Non-pigmented ciliary epithelial cell (primary cell): Measurements from ENCODE around the gene SQSTM1.
"Not testable (repeated sequence)": the region's sequence is repeated elsewhere in the genome, so short reads cannot be mapped to it uniquely, and the experiment has no call there.

ENCODE experiments used
- DNase-seq: peaks from one replicate; pipeline ENCODE4 v3.0.0-alpha.2; 2010; ENCODE audit warnings: low read depth

The SQSTM1 gene

DNA sequence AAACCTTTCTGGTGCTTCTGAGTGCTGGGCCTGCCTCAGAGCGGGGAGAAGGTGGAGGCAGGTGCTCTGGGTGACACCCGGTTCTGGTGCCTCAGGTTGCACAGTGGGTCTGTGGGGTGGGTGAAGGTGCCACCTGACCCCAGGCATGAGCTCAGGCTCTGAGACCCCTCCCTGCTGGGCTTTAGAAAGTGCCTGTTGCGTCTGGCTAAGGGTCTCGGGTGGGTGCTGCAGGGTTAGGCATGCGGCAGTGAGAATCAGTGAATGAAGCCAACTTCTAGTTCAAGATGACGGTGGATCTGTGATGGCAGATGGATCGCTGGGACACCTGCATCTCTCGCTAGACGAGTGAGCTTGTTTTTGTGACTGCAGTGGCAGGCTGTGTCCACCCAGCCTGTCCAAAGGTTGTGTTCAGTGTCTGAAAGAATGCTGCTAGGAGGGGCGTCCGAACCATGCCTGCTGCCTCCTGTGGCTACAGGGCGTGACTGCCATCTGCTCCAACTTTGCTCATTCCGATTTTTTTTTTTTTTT lies 5.0 kb downstream of the SQSTM1 start:
- DNase-seq = no peak

DNA sequence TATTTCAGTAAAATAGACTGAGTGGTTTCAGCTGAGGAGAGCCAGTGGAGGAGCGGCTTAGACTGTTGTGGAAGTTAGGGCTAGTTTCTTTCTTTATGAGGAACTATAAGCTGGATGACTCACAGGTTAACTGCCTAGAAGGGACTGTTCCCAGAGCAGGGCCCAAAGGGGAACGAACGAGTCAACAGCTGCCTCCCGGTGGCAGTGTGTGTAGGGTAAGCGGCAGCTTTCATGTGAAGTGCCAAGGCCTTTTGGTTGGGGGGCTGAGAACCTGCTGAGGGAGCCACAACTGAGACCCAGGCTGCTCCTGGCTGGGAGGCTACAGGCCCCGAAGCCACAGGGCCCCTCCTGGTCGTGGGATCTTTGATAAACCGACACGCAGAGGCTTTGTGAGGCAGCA lies 7.0 kb downstream of the SQSTM1 start:
- DNase-seq = no peak

DNA sequence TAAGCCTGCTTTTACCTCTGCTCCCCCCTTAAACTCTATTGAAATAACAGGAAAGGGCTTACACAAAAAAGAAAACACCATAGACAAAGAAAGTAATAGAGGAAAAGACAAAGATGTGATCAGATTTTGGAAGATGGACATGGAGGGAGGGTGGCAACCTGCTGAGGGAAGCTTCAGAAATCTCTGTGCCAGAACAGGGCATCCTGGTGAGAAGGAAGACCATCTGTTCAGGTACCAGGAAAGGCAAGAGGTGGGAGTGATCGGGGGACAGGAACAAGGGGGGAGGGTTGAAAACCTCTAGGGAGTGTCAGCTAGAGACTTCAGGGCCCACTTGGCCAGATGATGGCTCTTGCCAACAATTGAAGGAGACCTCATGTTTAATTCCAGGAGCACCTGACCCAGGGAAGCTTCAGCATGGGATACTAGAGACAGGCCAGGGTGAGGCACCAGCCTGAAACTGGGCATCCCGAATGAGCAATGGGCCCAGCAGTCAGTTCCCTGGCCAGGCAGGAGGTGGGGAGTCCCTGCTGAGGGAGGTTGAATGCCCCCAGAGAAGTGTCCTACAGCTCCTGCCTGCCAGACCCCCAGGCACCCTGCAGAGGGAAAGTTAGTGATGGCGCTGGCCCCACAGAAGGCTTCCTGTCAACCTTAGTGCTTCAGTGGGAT lies 8.2 kb downstream of the SQSTM1 start:
- DNase-seq = no peak

DNA sequence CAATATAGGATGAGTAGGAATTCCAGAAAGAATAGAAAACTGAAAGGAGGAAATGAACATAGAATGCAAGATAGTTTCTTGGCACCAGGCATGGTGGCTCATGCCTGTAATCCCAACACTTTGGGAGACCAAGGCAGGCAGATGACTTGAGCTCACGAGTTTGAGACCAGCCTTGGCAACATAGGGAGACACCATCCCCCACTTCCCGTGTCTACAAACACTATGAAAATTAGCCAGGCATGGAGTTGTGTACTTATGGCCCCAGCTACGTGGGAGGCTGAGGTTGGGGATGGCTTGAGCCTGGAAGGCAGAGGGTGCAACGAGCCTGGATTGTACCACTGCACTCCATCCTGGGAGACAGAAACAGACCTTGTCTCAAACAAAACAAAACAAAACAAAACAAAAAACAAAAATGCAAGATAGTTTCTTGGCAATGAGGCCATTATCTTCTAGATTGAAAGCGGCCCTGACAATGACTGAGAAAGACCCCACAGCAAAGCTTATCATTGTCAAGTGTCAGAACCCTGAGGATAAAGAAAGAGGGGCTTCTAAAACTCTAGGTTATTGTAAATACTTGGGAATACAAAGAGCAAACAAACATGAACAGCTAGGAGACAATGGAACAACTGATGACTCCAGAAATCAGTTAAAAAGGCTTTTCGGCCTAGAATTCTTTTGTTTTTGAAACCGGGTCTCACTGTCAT lies 9.2 kb downstream of the SQSTM1 start:
- no peak for DNase-seq

DNA sequence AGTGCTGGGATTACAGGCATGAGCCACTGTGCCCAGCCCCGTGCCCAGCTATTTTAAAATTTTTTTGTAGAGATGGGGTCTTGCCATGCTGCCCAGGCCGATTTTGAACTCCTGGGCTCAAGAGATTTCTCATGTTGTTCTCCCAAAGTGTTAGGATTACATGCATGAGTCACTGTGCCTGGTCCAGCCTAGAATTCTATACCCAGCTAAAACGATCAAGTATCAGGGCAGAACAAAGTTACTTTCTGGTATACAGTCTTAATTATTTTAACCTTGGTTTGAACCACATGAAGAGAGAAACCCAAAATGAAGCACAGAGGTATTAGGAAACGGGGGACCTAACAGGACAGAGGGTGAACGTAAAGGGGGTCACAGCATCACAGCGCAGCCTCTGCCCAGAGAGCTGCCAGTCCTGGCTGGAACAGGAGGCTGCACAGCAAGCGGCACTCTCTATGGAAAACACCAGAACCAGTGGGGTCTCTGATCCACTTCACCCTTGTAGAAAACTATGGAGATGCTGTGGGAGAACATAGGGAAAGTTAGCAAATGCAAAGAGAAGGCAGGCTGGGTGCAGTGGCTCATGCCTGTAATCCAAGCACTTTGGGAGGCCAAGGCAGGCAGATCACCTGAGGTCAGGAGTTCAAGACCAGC lies 10.2 kb downstream of the SQSTM1 start:
- DNase-seq = no peak

DNA sequence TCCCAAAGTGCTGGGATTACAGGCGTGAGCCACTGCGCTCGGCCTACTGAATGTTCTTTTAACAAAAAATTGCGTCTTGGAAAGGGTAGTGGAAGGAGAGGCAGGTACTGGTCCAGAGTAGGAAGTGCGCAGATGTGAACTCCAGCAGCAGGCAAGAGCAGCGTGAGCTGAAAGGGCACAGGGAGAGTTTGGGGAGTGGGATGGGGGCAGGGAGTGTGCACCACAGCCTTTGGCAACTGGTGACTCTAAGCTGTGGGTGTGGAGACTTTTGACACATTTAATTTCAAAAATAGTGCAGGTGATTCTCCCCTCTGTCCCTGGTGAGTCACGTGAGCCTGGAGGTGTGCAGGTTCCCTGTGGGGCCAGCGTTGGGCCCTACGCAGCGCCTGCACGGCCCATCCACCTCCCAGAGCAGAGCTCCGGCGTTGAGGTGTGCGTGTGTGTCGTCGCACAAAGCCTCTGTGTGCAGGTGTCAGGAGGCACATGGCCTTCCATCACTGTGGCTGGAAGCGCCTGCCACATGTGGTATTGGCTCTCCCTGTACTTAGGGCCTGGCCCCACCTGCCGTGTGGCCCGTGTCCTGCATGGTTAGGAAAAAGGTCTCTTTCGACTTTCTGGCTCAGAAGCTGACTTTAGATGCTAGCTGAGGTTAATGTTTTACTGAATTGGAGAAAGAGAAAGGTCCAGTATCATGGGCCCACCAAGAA lies 11.5 kb downstream of the SQSTM1 start:
- no peak for DNase-seq

DNA sequence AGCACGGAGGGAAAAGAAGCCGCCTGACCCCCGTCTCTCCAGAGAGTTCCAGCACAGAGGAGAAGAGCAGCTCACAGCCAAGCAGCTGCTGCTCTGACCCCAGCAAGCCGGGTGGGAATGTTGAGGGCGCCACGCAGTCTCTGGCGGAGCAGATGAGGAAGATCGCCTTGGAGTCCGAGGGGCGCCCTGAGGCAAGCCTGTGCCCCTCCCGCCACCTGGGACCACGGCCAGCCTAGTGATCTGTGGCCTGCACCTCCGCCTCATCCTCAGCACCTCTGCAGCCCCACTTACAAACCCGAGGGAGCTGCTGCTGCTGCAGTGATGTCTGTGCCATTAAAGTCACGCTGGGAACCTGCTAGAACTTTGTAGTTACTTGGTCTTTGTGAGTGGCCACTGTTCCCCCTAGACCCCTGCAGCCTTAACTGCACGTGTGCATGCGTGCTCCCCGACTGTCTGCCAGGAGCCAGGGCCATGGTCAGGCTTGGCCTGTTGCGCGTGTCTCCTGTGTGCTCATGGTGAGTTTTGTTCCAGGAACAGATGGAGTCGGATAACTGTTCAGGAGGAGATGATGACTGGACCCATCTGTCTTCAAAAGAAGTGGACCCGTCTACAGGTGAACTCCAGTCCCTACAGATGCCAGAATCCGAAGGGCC lies 12.5 kb downstream of the SQSTM1 start:
- DNase-seq = no peak

DNA sequence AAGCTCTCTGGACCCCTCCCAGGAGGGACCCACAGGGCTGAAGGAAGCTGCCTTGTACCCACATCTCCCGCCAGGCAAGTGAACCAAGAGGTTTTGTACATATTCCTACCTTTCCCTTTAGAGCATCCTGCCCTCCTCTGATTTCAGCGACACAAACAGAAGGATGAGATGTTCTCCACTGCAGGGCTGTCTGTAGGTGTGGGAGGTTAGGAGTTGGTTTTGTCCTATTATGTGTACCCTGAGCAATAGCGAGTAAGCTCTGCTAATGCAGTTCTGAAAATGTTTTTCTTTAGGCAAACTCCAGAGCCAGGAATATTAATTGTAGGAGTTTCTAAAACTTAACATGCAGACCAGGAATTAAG lies 13.0 kb downstream of the SQSTM1 start:
- no peak for DNase-seq

DNA sequence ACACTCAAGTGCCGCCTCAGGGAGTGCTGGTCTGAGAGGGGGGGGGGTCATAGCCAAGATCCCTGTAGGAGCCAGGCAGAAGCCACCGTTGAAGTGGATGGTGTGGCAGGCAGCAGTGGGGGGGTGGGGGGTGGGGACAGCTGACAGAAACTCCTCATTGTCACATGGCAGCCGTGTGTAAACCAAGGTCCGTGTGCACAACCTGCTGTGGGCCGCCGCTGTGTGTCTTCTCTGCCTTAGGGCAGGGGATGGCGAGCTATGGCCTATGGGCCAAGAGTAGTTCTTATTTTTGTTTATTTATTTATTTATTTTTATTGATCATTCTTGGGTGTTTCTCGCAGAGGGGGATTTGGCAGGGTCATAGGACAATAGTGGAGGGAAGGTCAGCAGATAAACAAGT lies 13.4 kb downstream of the SQSTM1 start:
- DNase-seq = no peak

DNA sequence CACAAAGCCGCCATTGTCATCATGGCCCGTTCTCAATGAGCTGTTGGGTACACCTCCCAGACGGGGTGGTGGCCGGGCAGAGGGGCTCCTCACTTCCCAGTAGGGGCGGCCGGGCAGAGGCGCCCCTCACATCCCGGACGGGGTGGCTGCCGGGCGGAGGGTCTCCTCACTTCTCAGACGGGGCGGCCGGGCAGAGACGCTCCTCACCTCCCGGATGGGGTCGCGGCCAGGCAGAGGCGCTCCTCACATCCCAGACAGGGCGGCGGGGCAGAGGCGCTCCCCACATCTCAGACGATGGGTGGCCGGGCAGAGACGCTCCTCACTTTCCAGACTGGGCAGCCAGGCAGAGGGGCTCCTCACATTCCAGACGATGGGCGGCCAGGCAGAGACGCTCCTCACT lies 14.2 kb downstream of the SQSTM1 start:
- not testable (repeated sequence) for DNase-seq

DNA sequence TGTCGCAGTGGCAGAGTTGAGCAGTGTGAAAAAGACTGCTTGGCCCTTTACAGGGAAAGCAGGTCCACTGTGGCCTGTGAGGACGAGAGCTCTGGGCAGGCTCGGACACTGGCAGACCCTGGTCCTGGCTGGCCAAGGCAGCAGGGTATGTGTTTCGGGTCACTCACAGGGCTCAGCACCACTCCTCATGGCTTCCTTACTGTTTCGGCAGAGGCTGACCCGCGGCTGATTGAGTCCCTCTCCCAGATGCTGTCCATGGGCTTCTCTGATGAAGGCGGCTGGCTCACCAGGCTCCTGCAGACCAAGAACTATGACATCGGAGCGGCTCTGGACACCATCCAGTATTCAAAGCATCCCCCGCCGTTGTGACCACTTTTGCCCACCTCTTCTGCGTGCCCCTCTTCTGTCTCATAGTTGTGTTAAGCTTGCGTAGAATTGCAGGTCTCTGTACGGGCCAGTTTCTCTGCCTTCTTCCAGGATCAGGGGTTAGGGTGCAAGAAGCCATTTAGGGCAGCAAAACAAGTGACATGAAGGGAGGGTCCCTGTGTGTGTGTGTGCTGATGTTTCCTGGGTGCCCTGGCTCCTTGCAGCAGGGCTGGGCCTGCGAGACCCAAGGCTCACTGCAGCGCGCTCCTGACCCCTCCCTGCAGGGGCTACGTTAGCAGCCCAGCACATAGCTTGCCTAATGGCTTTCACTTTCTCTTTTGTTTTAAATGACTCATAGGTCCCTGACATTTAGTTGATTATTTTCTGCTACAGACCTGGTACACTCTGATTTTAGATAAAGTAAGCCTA lies 15.7 kb downstream of the SQSTM1 start:
- DNase-seq = no peak

DNA sequence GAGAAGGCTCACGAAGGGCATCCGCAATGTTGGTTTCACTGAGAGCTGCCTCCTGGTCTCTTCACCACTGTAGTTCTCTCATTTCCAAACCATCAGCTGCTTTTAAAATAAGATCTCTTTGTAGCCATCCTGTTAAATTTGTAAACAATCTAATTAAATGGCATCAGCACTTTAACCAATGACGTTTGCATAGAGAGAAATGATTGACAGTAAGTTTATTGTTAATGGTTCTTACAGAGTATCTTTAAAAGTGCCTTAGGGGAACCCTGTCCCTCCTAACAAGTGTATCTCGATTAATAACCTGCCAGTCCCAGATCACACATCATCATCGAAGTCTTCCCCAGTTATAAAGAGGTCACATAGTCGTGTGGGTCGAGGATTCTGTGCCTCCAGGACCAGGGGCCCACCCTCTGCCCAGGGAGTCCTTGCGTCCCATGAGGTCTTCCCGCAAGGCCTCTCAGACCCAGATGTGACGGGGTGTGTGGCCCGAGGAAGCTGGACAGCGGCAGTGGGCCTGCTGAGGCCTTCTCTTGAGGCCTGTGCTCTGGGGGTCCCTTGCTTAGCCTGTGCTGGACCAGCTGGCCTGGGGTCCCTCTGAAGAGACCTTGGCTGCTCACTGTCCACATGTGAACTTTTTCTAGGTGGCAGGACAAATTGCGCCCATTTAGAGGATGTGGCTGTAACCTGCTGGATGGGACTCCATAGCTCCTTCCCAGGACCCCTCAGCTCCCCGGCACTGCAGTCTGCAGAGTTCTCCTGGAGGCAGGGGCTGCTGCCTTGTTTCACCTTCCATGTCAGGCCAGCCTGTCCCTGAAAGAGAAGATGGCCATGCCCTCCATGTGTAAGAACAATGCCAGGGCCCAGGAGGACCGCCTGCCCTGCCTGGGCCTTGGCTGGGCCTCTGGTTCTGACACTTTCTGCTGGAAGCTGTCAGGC lies 16.6 kb downstream of the SQSTM1 start:
- DNase-seq = no peak

DNA sequence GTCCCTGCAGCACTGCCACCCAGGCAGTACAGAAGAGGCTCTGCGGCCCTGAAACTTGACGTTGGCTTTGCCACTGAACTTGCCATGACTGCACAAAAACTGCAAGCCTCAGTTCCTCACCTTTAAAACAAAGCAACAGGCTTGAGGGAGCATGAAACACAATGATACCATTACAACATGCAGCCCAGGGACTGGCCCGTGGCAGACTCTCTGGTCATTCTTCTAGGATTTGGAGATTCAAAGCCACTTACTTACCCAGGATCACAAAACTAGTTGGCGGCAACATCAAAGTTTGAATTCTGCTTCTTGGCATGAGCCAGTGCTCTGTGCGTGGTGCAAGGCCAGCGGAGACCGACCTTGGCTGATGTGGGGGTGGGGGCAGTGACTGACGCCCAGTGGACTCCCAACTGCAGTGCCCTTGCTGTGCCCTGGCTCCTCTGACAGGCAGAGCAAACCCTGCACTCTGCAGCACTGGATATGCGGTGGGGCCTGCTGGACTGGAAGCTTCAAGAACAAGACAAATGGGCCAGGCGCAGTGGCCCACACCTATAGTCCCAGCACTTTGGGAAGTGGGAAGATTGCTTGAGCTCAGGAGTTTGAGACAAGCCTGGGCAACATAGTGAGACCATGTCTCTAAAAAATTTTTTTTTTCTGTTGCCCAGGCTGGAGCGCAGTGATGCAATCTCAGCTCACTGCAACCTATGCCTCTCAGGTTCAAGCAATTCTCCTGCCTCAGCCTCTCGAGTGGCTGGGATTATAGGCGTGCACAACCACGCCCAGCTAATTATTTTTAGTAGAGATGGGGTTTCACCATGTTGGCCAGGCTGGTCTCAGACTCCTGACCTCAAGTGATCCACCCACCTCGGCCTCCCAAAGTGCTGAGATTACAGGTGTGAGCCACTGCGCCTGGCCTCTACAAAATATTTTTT lies 18.9 kb downstream of the SQSTM1 start:
- no peak for DNase-seq

DNA sequence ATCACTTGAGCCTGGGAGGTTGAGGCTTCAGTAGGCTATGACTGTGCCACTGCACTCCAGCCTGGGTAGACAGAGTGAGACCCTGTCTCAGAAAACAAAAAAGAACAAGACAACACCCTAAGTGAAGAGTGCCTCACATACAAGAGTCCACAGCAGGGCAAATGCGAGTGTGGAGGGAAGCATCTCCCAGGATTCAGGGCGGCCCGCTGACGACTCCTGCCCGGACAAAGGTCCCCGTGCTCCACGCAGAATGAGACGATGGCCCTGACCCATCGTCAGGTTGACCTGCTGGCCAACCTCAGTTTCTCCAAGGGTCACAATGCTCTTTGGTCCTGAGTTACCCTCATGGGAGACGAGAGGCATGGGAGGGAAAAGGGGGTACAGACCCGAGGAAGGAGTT lies 19.6 kb downstream of the SQSTM1 start:
- DNase-seq = no peak

DNA sequence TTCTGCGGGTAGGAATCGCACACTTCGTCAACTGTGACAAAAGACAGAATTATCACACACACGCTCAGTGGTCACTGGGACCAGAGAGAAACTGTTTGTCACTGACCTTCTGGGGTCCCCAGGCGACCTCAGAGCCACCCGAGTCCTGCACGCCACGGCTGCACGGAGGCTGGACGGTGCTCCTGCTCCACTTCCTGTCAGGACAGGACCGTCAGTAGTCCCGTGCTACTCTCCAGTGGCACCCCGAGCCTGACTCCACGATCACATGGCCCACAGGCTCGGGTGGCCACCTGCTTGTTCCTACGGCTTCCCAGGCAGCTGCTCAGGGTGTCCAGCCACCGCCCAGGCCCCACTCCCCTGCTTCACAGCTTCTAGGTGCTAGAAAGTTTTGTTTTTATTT lies 20.1 kb downstream of the SQSTM1 start:
- no peak for DNase-seq

DNA sequence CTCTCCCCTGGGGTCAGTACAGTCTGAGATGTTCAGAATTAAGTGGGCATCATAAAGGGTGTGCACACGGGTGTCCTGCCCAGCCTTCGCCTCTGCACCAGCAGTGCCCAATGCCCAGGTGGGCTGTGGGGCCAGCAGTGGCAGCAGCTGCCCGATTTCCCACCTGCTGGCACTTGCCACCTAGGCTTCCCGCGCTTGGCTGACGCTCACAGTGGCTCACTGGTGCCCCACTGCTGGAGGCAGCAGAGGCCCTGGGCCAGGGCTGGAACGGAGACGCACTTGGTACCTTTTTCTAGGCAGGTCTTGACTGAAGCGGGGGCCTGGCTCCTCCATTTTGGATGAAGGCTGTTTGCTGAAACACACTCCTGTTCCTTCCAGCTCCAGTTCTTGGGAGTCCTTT lies 20.9 kb downstream of the SQSTM1 start:
- no peak for DNase-seq

DNA sequence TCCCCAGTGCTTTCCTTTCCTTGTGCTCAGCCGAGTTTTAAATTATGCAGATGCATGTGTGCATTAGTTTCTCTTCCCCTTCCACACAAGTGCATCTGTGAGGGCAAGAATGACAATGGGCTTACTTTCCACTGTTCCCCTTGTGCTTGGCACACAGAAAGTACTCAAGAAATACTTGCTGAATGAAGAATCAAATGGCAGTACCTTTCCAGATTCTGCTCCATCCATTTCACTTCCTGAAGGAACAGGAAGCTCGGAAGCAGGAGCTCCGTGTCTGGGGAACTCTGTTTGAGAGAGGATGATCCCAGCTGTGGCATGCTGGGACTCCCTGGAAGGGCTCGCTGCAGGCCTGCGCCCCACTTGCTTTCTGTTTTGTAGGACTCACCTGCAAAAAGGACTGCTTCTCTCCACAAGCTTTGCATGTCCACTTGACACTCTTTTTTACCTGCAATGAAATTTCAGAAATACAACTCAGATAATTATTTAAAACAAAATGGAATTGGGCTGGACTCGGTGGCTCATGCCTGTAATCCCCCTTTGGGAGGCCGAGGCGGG lies 32.4 kb downstream of the SQSTM1 start:
- DNase-seq = no peak

DNA sequence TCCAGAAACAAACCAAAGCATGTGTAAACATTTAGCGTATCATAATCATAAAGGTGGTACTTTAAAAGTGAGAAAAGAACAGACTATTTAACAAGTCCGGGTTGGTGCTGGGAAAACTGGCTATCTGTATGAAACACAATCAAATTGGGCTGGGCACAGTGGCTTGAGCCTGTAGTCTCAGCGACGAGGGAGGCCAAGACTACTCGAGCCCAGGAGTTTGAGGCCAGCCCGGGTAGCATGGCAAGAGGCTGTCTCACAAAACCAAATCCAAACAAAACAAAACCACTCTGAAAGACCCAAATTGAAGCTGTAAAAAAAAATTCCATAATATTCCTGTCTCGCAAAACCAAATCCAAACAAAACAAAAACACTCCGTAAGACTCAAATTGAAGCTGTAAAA lies 33.7 kb downstream of the SQSTM1 start:
- no peak for DNase-seq

DNA sequence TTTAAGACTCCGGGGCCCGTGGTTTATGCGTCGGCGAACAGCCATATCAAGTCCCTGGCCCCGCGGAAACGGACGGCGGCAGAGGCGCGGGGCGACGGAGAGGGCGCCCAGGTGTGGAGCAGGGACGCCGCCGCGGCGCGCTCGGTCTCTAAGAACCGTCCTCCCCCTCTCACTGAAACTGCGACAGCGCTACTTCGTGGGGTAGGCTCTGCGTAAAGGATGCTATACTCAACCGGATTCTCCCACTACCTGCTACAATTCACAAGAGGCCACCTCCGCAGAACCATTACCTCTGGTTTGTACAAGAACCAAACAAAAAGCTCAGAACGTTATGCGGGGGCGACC lies 37.5 kb downstream of the SQSTM1 start:
- DNase-seq = no peak
